GM12878 (cell line): Measurements from ENCODE around the gene PIEZO2. TPM values are rescaled to one million over a fixed set of nuclear protein-coding genes. Genes with fewer than 3 reads are reported as not detected.
A peak's percentile ranks its signal among the peaks of the same experiment; 100 is the strongest.

ENCODE experiments used
- ATAC-seq: fragments of 200-7000 bp; cut with Tn5 transposase; 3 replicates; pipeline ENCODE4 v1.9.1; 2020; ENCODE audit warnings: mild to moderate bottlenecking, moderate library complexity
- Bru-seq: library from RNA; stranded (reverse); fragments of 400-500 nt; gene quantifications from one replicate; lab custom pipeline; 2021; lab: Mats Ljungman, UMichigan
- BruChase-seq, 2 experiments: library from RNA; stranded (reverse); fragments of 400-500 nt; gene quantifications; one replicate each; lab custom pipeline; 2021; lab: Mats Ljungman, UMichigan
- BruUV-seq: library from RNA; stranded (reverse); fragments of 400-500 nt; replicated peaks from 2 replicates; lab custom pipeline; 2021; lab: Mats Ljungman, UMichigan
- CTCF ChIA-PET: fragments of 300-600 bp; sonication (Branson Sonifier 250); formaldehyde crosslinking; extraction: SDS; loops from one replicate; lab custom pipeline; 2021; ENCODE audit warnings: inconsistent platforms; lab: Yijun Ruan, JAX
- POLR2A ChIA-PET: fragments of 350-600 bp; formaldehyde crosslinking; extraction: SDS; loops from one replicate; lab custom pipeline; 2021; ENCODE audit warnings: inconsistent platforms; lab: Charles Lee
- RAD21 ChIA-PET: fragments of 300-600 bp; sonication (Branson Sonifier 250); formaldehyde crosslinking; loops from one replicate; lab custom pipeline; 2023; ENCODE audit warnings: antibody characterized with exemption; ENCODE audit not compliant: unreplicated experiment; lab: Charles Lee
- SMC1A ChIA-PET: fragments of 300-600 bp; sonication (Branson Sonifier 250); formaldehyde crosslinking; loops from one replicate; lab custom pipeline; 2023; ENCODE audit not compliant: unreplicated experiment, uncharacterized antibody; lab: Charles Lee
- DNase-seq: peaks from one replicate; pipeline ENCODE4 v3.0.0-alpha.2; 2011; ENCODE audit warnings: low read depth, low spot score
- FAIRE-seq: peaks from 3 replicates; lab custom pipeline; 2011; peaks lifted over from hg19 to GRCh38; lab: Jason Lieb, UNC
- H2AFZ ChIP-seq: 2 replicates; pipeline ENCODE4 v1.6.0; 2011; ENCODE audit warnings: low read depth, low read length, control low read depth; ENCODE audit not compliant: control insufficient read depth
- H3K27ac ChIP-seq: 2 replicates; pipeline ENCODE4 v1.5.1; 2011; ENCODE audit warnings: control low read depth; ENCODE audit not compliant: control insufficient read depth, insufficient read depth
- H3K27me3 ChIP-seq, 2 experiments: replicated peaks in 1 of 2; 2 replicates each; pipeline versions ENCODE4 v1.6.0 to v1.6.1; 2011; ENCODE audit warnings: low read length in 1 of 2; ENCODE audit not compliant: control insufficient read depth in 2 of 2, insufficient read depth in 2 of 2
- H3K36me3 ChIP-seq, 2 experiments: 2 replicates each; pipeline ENCODE4 v1.5.1; 2011; ENCODE audit warnings: low read length in 1 of 2; ENCODE audit not compliant: control insufficient read depth in 2 of 2, insufficient read depth in 2 of 2
- H3K4me1 ChIP-seq: 2 replicates; pipeline ENCODE4 v1.6.1; 2011; ENCODE audit warnings: mild to moderate bottlenecking, low read length, moderate library complexity, mixed read lengths; ENCODE audit not compliant: control insufficient read depth, insufficient read depth
- H3K4me2 ChIP-seq: 2 replicates; pipeline ENCODE4 v1.6.0; 2011; ENCODE audit warnings: control low read depth; ENCODE audit not compliant: control insufficient read depth, insufficient read depth
- H3K4me3 ChIP-seq: fragments of 200-600 bp; sonication (generic); 2 replicates; pipeline ENCODE4 v1.5.1; 2016
- H3K79me2 ChIP-seq: 2 replicates; pipeline ENCODE4 v1.6.0; 2011; ENCODE audit warnings: low read length; ENCODE audit not compliant: control insufficient read depth, insufficient read depth
- H3K9ac ChIP-seq: 2 replicates; pipeline ENCODE4 v1.8.0; 2011; ENCODE audit warnings: low read length, control low read depth, mixed read lengths; ENCODE audit not compliant: control insufficient read depth, insufficient read depth
- H3K9me3 ChIP-seq: replicated peaks from 3 replicates; pipeline ENCODE4 v1.5.1; 2011; ENCODE audit warnings: mild to moderate bottlenecking, low read length; ENCODE audit not compliant: control insufficient read depth, insufficient read depth
- H4K20me1 ChIP-seq: 2 replicates; pipeline ENCODE4 v1.6.0; 2011; ENCODE audit not compliant: control insufficient read depth, insufficient read depth
- FOS ChIP-seq: IDR thresholded peaks from 3 replicates; pipeline ENCODE4 v1.6.1; 2011; ENCODE audit warnings: borderline replicate concordance; ENCODE audit not compliant: insufficient read length; ENCODE audit errors: extremely low read depth
- GATAD2B ChIP-seq: fragments of 450-650 bp; conservative IDR thresholded peaks from 2 replicates; pipeline ENCODE4 v1.6.1; 2017; ENCODE audit warnings: low read depth, mild to moderate bottlenecking, moderate library complexity
- JUND ChIP-seq: IDR thresholded peaks from 2 replicates; pipeline ENCODE4 v1.6.1; 2012; ENCODE audit warnings: low read depth, mild to moderate bottlenecking, low read length, improper control_type of control experiment, moderate library complexity
- SMAD5 ChIP-seq: IDR thresholded peaks from 2 replicates; pipeline ENCODE4 v1.6.1; 2016; ENCODE audit warnings: antibody characterized with exemption, low read depth
- WGBS: methylation state at CpG from one replicate; pipeline ENCODE4 v1.1.6; 2016; ENCODE audit warnings: low lambda C conversion rate; ENCODE audit not compliant: insufficient replicate concordance, insufficient coverage; ENCODE audit errors: missing lambda C conversion rate; 5-methylcytosine and 5-hydroxymethylcytosine counted together
- in situ Hi-C: fragments of 300-500 bp; cut with MboI; formaldehyde crosslinking; loops from 9 replicates; pipeline ENCODE4 v1.14.3; 2018; ENCODE audit warnings: mixed read lengths
- intact Hi-C: fragments of 100-400 bp; cut with micrococcal nuclease; formaldehyde crosslinking; loops from one replicate; pipeline ENCODE4 v1.14.2; 2022; ENCODE audit not compliant: unreplicated experiment
- long read RNA-seq, 2 experiments: library from polyadenylated mRNA; unstranded; transcript quantifications; one replicate each; pipeline ENCODE4 v2.0.0, GENCODE V29; 2019 to 2020
- polyA minus RNA-seq, 3 experiments: library from RNA; depleted of rRNA, polyadenylated mRNA; stranded (reverse); fragments of >200 nt; gene quantifications; 2 replicates each; pipeline ENCODE4 v1.2.3, GENCODE V29; 2011
- polyA plus RNA-seq, 11 experiments: library from polyadenylated mRNA; depleted of rRNA in 4 of 11; unstranded in 6 of 11; stranded (reverse) in 5 of 11; fragments of >200 nt; fragmentation: Nextera tagmentation in 4 of 11; fragmentation: Illumina TruSeq in 1 of 11; extraction: Ambion mirVana in 4 of 11; extraction: Trizol in 1 of 11; gene quantifications; 1 replicate in 1 of 11; 2 replicates in 10 of 11; pipeline versions ENCODE4 v1.2.1 to v1.2.3, GENCODE V29; 2011 to 2016; ENCODE audit warnings: inconsistent platforms in 2 of 11, missing spikeins in 2 of 11, low read depth in 1 of 11
- total RNA-seq, 4 experiments: library from RNA; depleted of rRNA in 3 of 4; stranded (reverse); fragments of >200 nt in 3 of 4; fragmentation: Illumina TruSeq in 1 of 4; extraction: Trizol in 1 of 4; gene quantifications; 2 replicates each; pipeline versions ENCODE4 v1.2.1 to v1.2.3, GENCODE V29; 2013 to 2021
- TF ChIP-seq, protein P1 (sequence below): fragments of 450-650 bp; IDR thresholded peaks from 2 replicates; pipeline ENCODE4 v1.6.1; 2017; ENCODE audit warnings: mild to moderate bottlenecking, low read depth, inconsistent platforms; ENCODE audit not compliant: poor library complexity, severe bottlenecking
- TF ChIP-seq, protein P2 (sequence below): fragments of 450-650 bp; IDR thresholded peaks from 2 replicates; pipeline ENCODE4 v1.6.1; 2018; ENCODE audit warnings: mild to moderate bottlenecking, low read depth, moderate library complexity; ENCODE audit not compliant: partially characterized antibody
- TF ChIP-seq, protein P3 (sequence below): IDR thresholded peaks from 2 replicates; pipeline ENCODE4 v1.6.1; 2012; ENCODE audit warnings: low read depth, low read length, improper control_type of control experiment
- TF ChIP-seq, protein P4 (sequence below): IDR thresholded peaks from 2 replicates; pipeline ENCODE4 v1.6.1; 2011; ENCODE audit warnings: mild to moderate bottlenecking, low read depth, low read length, moderate library complexity; ENCODE audit not compliant: insufficient replicate concordance

Gene PIEZO2
- total RNA-seq (2013; cell fraction: nucleolus; rRNA removed): 910 and 948 TPM in 2 replicates
- total RNA-seq (2014; rRNA removed): 29.8 and 32.5 TPM in 2 replicates
- total RNA-seq (2014; rRNA removed; fragmentation: Illumina TruSeq; extraction: Trizol): 33.0 and 37.9 TPM in 2 replicates
- 38.2 and 42.3 TPM in 2 replicates for total RNA-seq (2021)
- 25.9 TPM for polyA plus RNA-seq (2011; ENCODE audit: low read depth)
- polyA plus RNA-seq (2011; rRNA removed): 37.0 and 49.4 TPM in 2 replicates
- 25.4 and 38.1 TPM in 2 replicates for polyA plus RNA-seq (2011; cell fraction: cytosol; rRNA removed)
- 102 and 108 TPM in 2 replicates for polyA plus RNA-seq (2011; cell fraction: nucleus; rRNA removed)
- polyA plus RNA-seq (2012): 41.6 and 41.9 TPM in 2 replicates
- 42.2 and 51.2 TPM in 2 replicates for polyA plus RNA-seq (2014; fragmentation: Illumina TruSeq; extraction: Trizol)
- polyA plus RNA-seq (2014; fragmentation: Nextera tagmentation; extraction: Ambion mirVana): 1 to 10 TPM; 6.7 to 7.1 TPM
- 21.9 and 25.0 TPM in 2 replicates for polyA plus RNA-seq (2014; rRNA removed)
- 10 to 100 TPM; 14.2 to 21.6 TPM for polyA plus RNA-seq (2016; fragmentation: Nextera tagmentation; extraction: Ambion mirVana)
- polyA minus RNA-seq (2011; rRNA and poly(A)+ RNA removed): 141 and 172 TPM in 2 replicates
- polyA minus RNA-seq (2011; cell fraction: cytosol; rRNA and poly(A)+ RNA removed): 22.3 and 27.9 TPM in 2 replicates
- polyA minus RNA-seq (2011; cell fraction: nucleus; rRNA and poly(A)+ RNA removed): 160 and 219 TPM in 2 replicates
- Bru-seq, nascent RNA: percentile 89 among the genes with signal in this experiment
- BruChase-seq, experiment 1, labeled RNA remaining after a 6-hour chase: percentile 89 among the genes with signal in this experiment
- percentile 82 among the genes with signal in this experiment for BruChase-seq, experiment 2, labeled RNA remaining after a 2-hour chase
- long read RNA-seq, experiment 1, partial matches to known transcripts: 2 of 6 reads
- long read RNA-seq, experiment 1, other reads (novel, unspliced or antisense): 4 of 6 reads
- long read RNA-seq, experiment 2, partial matches to known transcripts: 16 of 33 reads
- long read RNA-seq, experiment 2, other reads (novel, unspliced or antisense): 17 of 33 reads

DNA sequence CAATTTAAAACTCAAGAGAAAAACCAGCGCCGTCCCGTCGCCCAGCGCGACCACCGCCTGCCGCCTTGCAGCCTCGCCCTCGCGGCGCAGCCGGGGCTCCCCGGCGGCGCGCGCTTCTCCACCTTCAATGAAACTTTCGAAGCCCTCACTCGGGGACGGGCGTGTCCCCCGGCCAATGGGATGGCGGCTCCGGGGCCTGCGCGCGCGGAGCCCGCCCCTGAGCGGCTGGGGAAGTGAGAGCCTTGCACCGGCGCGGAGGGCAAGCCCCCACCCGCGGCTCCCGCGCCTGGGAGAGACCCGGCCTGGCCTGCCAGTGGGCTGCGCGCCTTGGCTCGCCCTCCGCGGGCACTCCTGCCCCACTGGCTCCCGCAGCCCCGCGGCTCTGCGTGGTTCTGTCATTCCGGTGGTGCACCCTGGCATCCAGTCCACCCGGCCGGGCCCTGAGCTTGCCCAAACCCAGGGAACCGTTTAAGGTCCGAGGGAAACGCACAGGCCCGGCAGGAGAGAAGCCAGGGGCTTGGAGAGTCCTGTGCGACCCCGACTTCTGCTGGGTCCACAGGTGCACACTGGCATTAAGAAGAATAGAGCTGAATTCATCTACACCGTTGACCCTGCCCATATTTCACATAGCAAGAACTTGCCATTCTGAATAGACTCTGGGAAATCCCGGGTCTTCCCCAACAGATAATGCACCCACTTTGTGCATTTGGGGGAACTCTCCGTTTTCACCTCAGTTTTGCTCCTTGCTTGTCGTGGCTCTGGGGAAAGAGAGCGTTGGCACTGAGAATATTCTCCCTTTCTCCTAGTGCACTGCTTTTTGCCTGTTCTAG, at the start of gene PIEZO2:
TSS of gene PIEZO2 (minus strand) at position 129 of the 830 bp plus-strand sequence. CDS start 981 bp downstream, outside the sequence.
- BruUV-seq: no TSS peak
- Histone ChIP-seq H3K9ac (peak within 1 kb of the TSS; percentile 84), H3K27me3 (no peaks in the 10 kb centered on the region), H3K79me2 (peaks cover 55% of the 10 kb centered on the region), H3K9me3 (no peaks in the 10 kb centered on the region), H3K4me2 (peak within 1 kb of the TSS; percentile 93), H3K4me3 (peak within 1 kb of the TSS; percentile 95), H2AFZ (peak within 1 kb of the TSS; percentile 73), H3K4me1 (peaks cover 23% of the 10 kb centered on the region), H3K36me3 (no peaks in the 10 kb centered on the region), H4K20me1 (no peaks in the 10 kb centered on the region), H3K27ac (peak within 1 kb of the TSS; percentile 88)
- intact Hi-C loops: loop anchor here (1.0 to 10.0 kb wide), 2 partner anchors 298 to 1185 kb away; no protein-coding TSS in a partner anchor
- POLR2A ChIA-PET: interaction anchor here (0.6 to 3.5 kb wide), 14 partner anchors 9 to 589 kb away, joined by 3 to 15 read pairs (median 4); no protein-coding TSS in a partner anchor
- peak; percentile 89 for ATAC-seq
- 30% methylated on average over 62 of the region's 62 CpGs for WGBS
- CTCF ChIA-PET: interaction anchor here (0.8 to 11.2 kb wide), 13 partner anchors 12 to 588 kb away, joined by 3 to 225 read pairs (median 4); no protein-coding TSS in a partner anchor
- RAD21 ChIA-PET: interaction anchor here (0.6 to 7.2 kb wide), 18 partner anchors 13 to 589 kb away, joined by 3 to 127 read pairs (median 6); no protein-coding TSS in a partner anchor
- SMC1A ChIA-PET: interaction anchor here (0.7 to 12.1 kb wide), 24 partner anchors 10 to 589 kb away, joined by 3 to 256 read pairs (median 6); no protein-coding TSS in a partner anchor
- DNase-seq: peak; percentile 43
- in situ Hi-C loops: loop anchor here (5.0 kb wide), 3 partner anchors 197 to 1177 kb away; no protein-coding TSS in a partner anchor
- no peak for FAIRE-seq
- TF ChIP-seq FOS (no peak), GATAD2B (peak; percentile 42; the same call in 1 of the 2 replicates), SMAD5 (peak; percentile 38; the same call in 1 of the 2 replicates), JUND (no peak)
- TF ChIP-seq, protein P1, sequence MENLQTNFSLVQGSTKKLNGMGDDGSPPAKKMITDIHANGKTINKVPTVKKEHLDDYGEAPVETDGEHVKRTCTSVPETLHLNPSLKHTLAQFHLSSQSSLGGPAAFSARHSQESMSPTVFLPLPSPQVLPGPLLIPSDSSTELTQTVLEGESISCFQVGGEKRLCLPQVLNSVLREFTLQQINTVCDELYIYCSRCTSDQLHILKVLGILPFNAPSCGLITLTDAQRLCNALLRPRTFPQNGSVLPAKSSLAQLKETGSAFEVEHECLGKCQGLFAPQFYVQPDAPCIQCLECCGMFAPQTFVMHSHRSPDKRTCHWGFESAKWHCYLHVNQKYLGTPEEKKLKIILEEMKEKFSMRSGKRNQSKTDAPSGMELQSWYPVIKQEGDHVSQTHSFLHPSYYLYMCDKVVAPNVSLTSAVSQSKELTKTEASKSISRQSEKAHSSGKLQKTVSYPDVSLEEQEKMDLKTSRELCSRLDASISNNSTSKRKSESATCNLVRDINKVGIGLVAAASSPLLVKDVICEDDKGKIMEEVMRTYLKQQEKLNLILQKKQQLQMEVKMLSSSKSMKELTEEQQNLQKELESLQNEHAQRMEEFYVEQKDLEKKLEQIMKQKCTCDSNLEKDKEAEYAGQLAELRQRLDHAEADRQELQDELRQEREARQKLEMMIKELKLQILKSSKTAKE: peak; percentile 15
- TF ChIP-seq, protein P2, sequence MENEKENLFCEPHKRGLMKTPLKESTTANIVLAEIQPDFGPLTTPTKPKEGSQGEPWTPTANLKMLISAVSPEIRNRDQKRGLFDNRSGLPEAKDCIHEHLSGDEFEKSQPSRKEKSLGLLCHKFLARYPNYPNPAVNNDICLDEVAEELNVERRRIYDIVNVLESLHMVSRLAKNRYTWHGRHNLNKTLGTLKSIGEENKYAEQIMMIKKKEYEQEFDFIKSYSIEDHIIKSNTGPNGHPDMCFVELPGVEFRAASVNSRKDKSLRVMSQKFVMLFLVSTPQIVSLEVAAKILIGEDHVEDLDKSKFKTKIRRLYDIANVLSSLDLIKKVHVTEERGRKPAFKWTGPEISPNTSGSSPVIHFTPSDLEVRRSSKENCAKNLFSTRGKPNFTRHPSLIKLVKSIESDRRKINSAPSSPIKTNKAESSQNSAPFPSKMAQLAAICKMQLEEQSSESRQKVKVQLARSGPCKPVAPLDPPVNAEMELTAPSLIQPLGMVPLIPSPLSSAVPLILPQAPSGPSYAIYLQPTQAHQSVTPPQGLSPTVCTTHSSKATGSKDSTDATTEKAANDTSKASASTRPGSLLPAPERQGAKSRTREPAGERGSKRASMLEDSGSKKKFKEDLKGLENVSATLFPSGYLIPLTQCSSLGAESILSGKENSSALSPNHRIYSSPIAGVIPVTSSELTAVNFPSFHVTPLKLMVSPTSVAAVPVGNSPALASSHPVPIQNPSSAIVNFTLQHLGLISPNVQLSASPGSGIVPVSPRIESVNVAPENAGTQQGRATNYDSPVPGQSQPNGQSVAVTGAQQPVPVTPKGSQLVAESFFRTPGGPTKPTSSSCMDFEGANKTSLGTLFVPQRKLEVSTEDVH: no peak
- TF ChIP-seq, protein P3, sequence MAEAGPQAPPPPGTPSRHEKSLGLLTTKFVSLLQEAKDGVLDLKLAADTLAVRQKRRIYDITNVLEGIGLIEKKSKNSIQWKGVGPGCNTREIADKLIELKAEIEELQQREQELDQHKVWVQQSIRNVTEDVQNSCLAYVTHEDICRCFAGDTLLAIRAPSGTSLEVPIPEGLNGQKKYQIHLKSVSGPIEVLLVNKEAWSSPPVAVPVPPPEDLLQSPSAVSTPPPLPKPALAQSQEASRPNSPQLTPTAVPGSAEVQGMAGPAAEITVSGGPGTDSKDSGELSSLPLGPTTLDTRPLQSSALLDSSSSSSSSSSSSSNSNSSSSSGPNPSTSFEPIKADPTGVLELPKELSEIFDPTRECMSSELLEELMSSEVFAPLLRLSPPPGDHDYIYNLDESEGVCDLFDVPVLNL: peak; percentile 62; the same call in 1 of the 2 replicates
- TF ChIP-seq, protein P4, sequence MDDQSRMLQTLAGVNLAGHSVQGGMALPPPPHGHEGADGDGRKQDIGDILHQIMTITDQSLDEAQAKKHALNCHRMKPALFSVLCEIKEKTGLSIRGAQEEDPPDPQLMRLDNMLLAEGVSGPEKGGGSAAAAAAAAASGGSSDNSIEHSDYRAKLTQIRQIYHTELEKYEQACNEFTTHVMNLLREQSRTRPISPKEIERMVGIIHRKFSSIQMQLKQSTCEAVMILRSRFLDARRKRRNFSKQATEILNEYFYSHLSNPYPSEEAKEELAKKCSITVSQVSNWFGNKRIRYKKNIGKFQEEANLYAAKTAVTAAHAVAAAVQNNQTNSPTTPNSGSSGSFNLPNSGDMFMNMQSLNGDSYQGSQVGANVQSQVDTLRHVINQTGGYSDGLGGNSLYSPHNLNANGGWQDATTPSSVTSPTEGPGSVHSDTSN: peak; percentile 96
